Glutamatergic neuron (in vitro differentiated cells): ENCODE results near the gene MAPK7. TPM values are rescaled to one million over a fixed set of nuclear protein-coding genes. Genes with fewer than 3 reads are reported as not detected.

Source experiments
- DNase-seq: peaks from one replicate; pipeline ENCODE4 v3.0.0; 2022
- H3K27ac Mint-ChIP-seq: one replicate; pipeline ENCODE4 v1.8.0; 2020; ENCODE audit warnings: mild to moderate bottlenecking, mixed read lengths, inconsistent platforms; ENCODE audit not compliant: unreplicated experiment
- H3K27me3 Mint-ChIP-seq: one replicate; pipeline ENCODE4 v1.8.0; 2020; ENCODE audit warnings: mild to moderate bottlenecking, moderate library complexity, mixed read lengths, inconsistent platforms; ENCODE audit not compliant: unreplicated experiment
- H3K36me3 Mint-ChIP-seq: one replicate; pipeline ENCODE4 v1.8.0; 2020; ENCODE audit warnings: mild to moderate bottlenecking, mixed read lengths, inconsistent platforms; ENCODE audit not compliant: unreplicated experiment
- H3K4me1 Mint-ChIP-seq: one replicate; pipeline ENCODE4 v1.8.0; 2020; ENCODE audit warnings: mild to moderate bottlenecking, low read depth, mixed read lengths, inconsistent platforms; ENCODE audit not compliant: unreplicated experiment
- H3K4me3 Mint-ChIP-seq: one replicate; pipeline ENCODE4 v1.8.0; 2020; ENCODE audit warnings: mild to moderate bottlenecking, mixed read lengths, inconsistent platforms; ENCODE audit not compliant: unreplicated experiment
- H3K9me3 Mint-ChIP-seq: one replicate; pipeline ENCODE4 v1.8.0; 2020; ENCODE audit warnings: mild to moderate bottlenecking, moderate library complexity, mixed read lengths, inconsistent platforms; ENCODE audit not compliant: unreplicated experiment
- CTCF ChIP-seq: fragments of 200-600 bp; sonication (generic); IDR thresholded peaks from one replicate; pipeline ENCODE4 v1.5.0; 2021; ENCODE audit not compliant: partially characterized antibody, unreplicated experiment
- microRNA-seq: library from miRNA; unstranded; fragments of <30 nt; microRNA quantifications from one replicate; pipeline ENCODE4, GENCODE V29; 2020; ENCODE audit not compliant: unreplicated experiment
- total RNA-seq: library from RNA; stranded (reverse); fragmentation: NEBNext Ultra II Directional; extraction: Animal tissue kit (Norgen Biotek cat#: 25700); gene quantifications from one replicate; pipeline ENCODE4 v1.2.1, GENCODE V29; 2021; ENCODE audit not compliant: unreplicated experiment

MAPK7 gene
- total RNA-seq, 1 donor from 2014 or later: 70.6 TPM

- no peak for DNase-seq
- Mint-ChIP-seq H3K9me3 (peaks cover under 1% of the 10 kb centered on the region), H3K27me3 (no peaks in the 10 kb centered on the region), H3K36me3 (no peaks in the 10 kb centered on the region), H3K4me3 (no peak overlapping the region), H3K4me1 (peaks cover under 1% of the 10 kb centered on the region), H3K27ac (no peak overlapping the region)
- TF ChIP-seq CTCF: no peak
Observed at GRCh38 chr17:19426631-19427030, 48.3 kb downstream of the MAPK7 start.

GRCh38 chr17:19431691-19432090, 53.4 kb downstream of the MAPK7 start:
- DNase-seq: no peak
- TF ChIP-seq CTCF: no peak
- Mint-ChIP-seq H3K9me3 (peaks cover 2% of the 10 kb centered on the region), H3K27ac (no peak overlapping the region), H3K27me3 (no peaks in the 10 kb centered on the region), H3K36me3 (no peaks in the 10 kb centered on the region), H3K4me1 (peaks cover 3% of the 10 kb centered on the region), H3K4me3 (no peak overlapping the region)

Small RNAs within 50 kb of the gene (microRNA-seq; reads per million reads assigned to microRNA genes)
- 3,838 reads per million, percentile 95 among the genes with 10 or more reads in this experiment for gene MIR1180

Other genes with a start within 250 kb of the MAPK7 start
- gene EPN2, start 141.1 kb upstream of the MAPK7 start, total RNA-seq: 45.2 TPM
- 7.8 TPM for gene B9D1, start 15.8 kb upstream of the MAPK7 start, total RNA-seq
- gene MFAP4, start 8.7 kb downstream of the MAPK7 start, total RNA-seq: 37.7 TPM
- 8.6 TPM for gene RNF112, start 32.7 kb downstream of the MAPK7 start, total RNA-seq
- gene SLC47A1, start 155.4 kb downstream of the MAPK7 start, total RNA-seq: not detected